GM19468 (cell line): ENCODE measurements around the gene GPR17.

Experiments used
- ATAC-seq: cut with Tn5 transposase; IDR thresholded peaks from one replicate; pipeline ENCODE4 v1.9.1; 2021; ENCODE audit warnings: mild to moderate bottlenecking, moderate library complexity, moderate number of reproducible peaks; ENCODE audit not compliant: unreplicated experiment; ENCODE audit errors: extremely low read depth

GPR17 gene

GRCh38 chr2:127638361-127639110, 7.4 kb upstream of the GPR17 start:
- no peak for ATAC-seq

- ATAC-seq = no peak
These were observed 6.9 kb upstream of the GPR17 start for GRCh38 chr2:127639111-127639474.

- no peak for ATAC-seq
These were observed 5.6 kb upstream of the GPR17 start for GRCh38 chr2:127640082-127641072.

- ATAC-seq = no peak
These were observed 4.8 kb upstream of the GPR17 start for GRCh38 chr2:127641133-127641532.

- no peak for ATAC-seq
These were observed 4.0 kb upstream of the GPR17 start for GRCh38 chr2:127641846-127642507.

GRCh38 chr2:127642706-127643438, 3.1 kb upstream of the GPR17 start:
- no peak for ATAC-seq

- ATAC-seq = no peak
These were observed 2.4 kb upstream of the GPR17 start for GRCh38 chr2:127643439-127644065.

GRCh38 chr2:127644066-127645025, 1.6 kb upstream of the GPR17 start:
- ATAC-seq = no peak

- ATAC-seq = no peak
These were observed 943 bp upstream of the GPR17 start for GRCh38 chr2:127645026-127645394.

GRCh38 chr2:127646487-127647241, 711 bp downstream of the GPR17 start:
- no peak for ATAC-seq

GRCh38 chr2:127647242-127648190, 1.6 kb downstream of the GPR17 start:
- ATAC-seq = no peak

GRCh38 chr2:127648321-127648720, 2.4 kb downstream of the GPR17 start:
- ATAC-seq = no peak

GRCh38 chr2:127649100-127649611, 3.2 kb downstream of the GPR17 start:
- no peak for ATAC-seq

- no peak for ATAC-seq
These were observed 3.7 kb downstream of the GPR17 start for GRCh38 chr2:127649684-127650040.

- no peak for ATAC-seq
These were observed 4.3 kb downstream of the GPR17 start for GRCh38 chr2:127650041-127650784.

GRCh38 chr2:127650785-127651380, 4.9 kb downstream of the GPR17 start:
- ATAC-seq = no peak
